ENCODE data around the gene PCDHGB4. TPM values are rescaled to one million over a fixed set of nuclear protein-coding genes. Genes with fewer than 3 reads are reported as not detected.

PCDHGB4 gene
- total and polyA plus RNA-seq, 2 of the 8 experiments (the other 6 are each of a cell fraction or from before 2014, with no cell fraction given) = 8.0 to 9.1 TPM

- H3K27ac ChIP-seq (ENCODE audit: low read depth, low read length) = no peak overlapping the region
- H3K23me2 ChIP-seq (ENCODE audit: low read depth, low read length) = no peaks in the 10 kb centered on the region
- no peak overlapping the region for H3K14ac ChIP-seq (ENCODE audit: insufficient read length)
- 96% methylated on average over 2 of the region's 2 CpGs; no CpG with 5 or more reads in 1 of the 2 experiments for WGBS, 2 experiments (ENCODE audit: extremely low coverage in 1 of 2, insufficient coverage in 1 of 2, insufficient read length in 1 of 2, insufficient replicate concordance in 2 of 2, low coverage in 1 of 2, low lambda C conversion rate in 2 of 2, missing lambda C conversion rate in 1 of 2)
- H3K4me3 ChIP-seq (ENCODE audit: extremely low read depth in 1 of 4, insufficient read depth in 2 of 4, low read depth in 3 of 4, low read length in 4 of 4) = no peak overlapping the region
- H2AK5ac ChIP-seq (ENCODE audit: low read depth, low read length) = no peak overlapping the region
- H4K91ac ChIP-seq (replicated peaks; ENCODE audit: insufficient read length, low read length) = no peak overlapping the region
- FAIRE-seq (no peak), DNase-seq (ENCODE audit: low read depth in 1 of 2, low spot score in 2 of 2) (no peak)
- no peak overlapping the region for H3K18ac ChIP-seq (ENCODE audit: extremely low read depth, low read length)
- POLR2A ChIA-PET (ENCODE audit: partially characterized antibody) = no interaction called here
- no peak overlapping the region for H3K4me2 ChIP-seq (ENCODE audit: insufficient read depth in 1 of 2, low read depth in 2 of 2, low read length in 2 of 2)
- CTCF ChIA-PET (ENCODE audit: partially characterized antibody) = interaction anchor here (7.0 kb wide), 1 partner anchor 15 kb away, joined by 67 read pairs; the partner anchor contains the start of genes PCDHGA11 and PCDHGB7
- H3K36me3 ChIP-seq (ENCODE audit: control insufficient read depth in 2 of 4, insufficient read depth in 4 of 4, low read length in 3 of 4) = peaks cover 0 to 6% (median 0%) of the 10 kb centered on the region in 4 experiments; a peak in 2 of 8 replicates
- no peak overlapping the region for H2BK20ac ChIP-seq (ENCODE audit: low read length)
- H3K9me3 ChIP-seq (ENCODE audit: insufficient read depth in 2 of 2, low read depth in 1 of 2, low read length in 1 of 2) = peaks cover 18 to 28% of the 10 kb centered on the region in 2 experiments
- H2AFZ ChIP-seq (ENCODE audit: low read length) = no peak overlapping the region
- H2BK15ac ChIP-seq (ENCODE audit: low read length) = no peak overlapping the region
- H4K8ac ChIP-seq (ENCODE audit: extremely low read depth, insufficient read depth, low read length) = no peak overlapping the region
- no peak overlapping the region for H2BK120ac ChIP-seq (replicated peaks; ENCODE audit: low read depth, low read length)
- H4K20me1 ChIP-seq (replicated peaks in 1 of 2; ENCODE audit: control insufficient read depth in 1 of 2, insufficient read depth in 2 of 2, low read length in 2 of 2) = no peaks in the 10 kb centered on the region
- no peak overlapping the region for H3K9ac ChIP-seq (replicated peaks in 1 of 4; ENCODE audit: extremely low read depth in 1 of 4, low read depth in 3 of 4, low read length in 3 of 4)
- no peaks in the 10 kb centered on the region for H3K4me1 ChIP-seq (replicated peaks in 1 of 4; ENCODE audit: control insufficient read depth in 3 of 4, insufficient read depth in 4 of 4, low read length in 3 of 4)
- H2BK12ac ChIP-seq (ENCODE audit: low read depth, low read length) = no peak overlapping the region
- H4K5ac ChIP-seq (ENCODE audit: insufficient read length, low read depth, low read length) = no peak overlapping the region
- H3K56ac ChIP-seq (replicated peaks; ENCODE audit: insufficient read length, low read depth, low read length) = no peak overlapping the region
- H3K27me3 ChIP-seq (replicated peaks in 1 of 4; ENCODE audit: control insufficient read depth in 3 of 4, extremely low read depth in 1 of 4, insufficient read depth in 3 of 4, low read length in 3 of 4) = no peaks in the 10 kb centered on the region
- no peak overlapping the region for H2BK5ac ChIP-seq (ENCODE audit: low read depth, low read length)
- no peak overlapping the region for H3K4ac ChIP-seq (replicated peaks; ENCODE audit: insufficient read length, low read depth, low read length)
- H3K79me1 ChIP-seq (ENCODE audit: low read depth, low read length) = no peaks in the 10 kb centered on the region
- no peaks in the 10 kb centered on the region for H3K79me2 ChIP-seq (ENCODE audit: control insufficient read depth in 1 of 2, insufficient read depth in 2 of 2, low read length in 2 of 2)
- no peak overlapping the region for H3K23ac ChIP-seq (ENCODE audit: insufficient read length)
- TF ChIP-seq SP2 (IDR thresholded peaks at IDR 0.05; ENCODE audit: low read length) (no peak), RFX5 (IDR thresholded peaks at IDR 0.05; ENCODE audit: borderline replicate concordance, low read depth, low read length) (no peak), POU5F1 (IDR thresholded peaks at IDR 0.05; ENCODE audit: low read depth, low read length) (no peak), FOSL1 (IDR thresholded peaks at IDR 0.05; ENCODE audit: insufficient read depth, low read depth, low read length) (no peak), BRCA1 (IDR thresholded peaks at IDR 0.05; ENCODE audit: low read depth, low read length) (no peak), PHF8 (conservative IDR thresholded peaks at IDR 0.05; ENCODE audit: low read depth, low read length) (no peak)
Observed at GRCh38 chr5:141434006-141434405, 46.5 kb downstream of the PCDHGB4 start.

All from H1 (cell line).